ENCODE results near the gene ARHGAP23. TPM values are rescaled to one million over a fixed set of nuclear protein-coding genes. Genes with fewer than 3 reads are reported as not detected.

The ARHGAP23 gene
- total RNA-seq, 2 experiments from 2014 or later, result 0.40 to 0.47 TPM

GRCh38 chr17:38557396-38557795, 129.1 kb downstream of the ARHGAP23 start:
- no peak overlapping the region for H3K27ac Mint-ChIP-seq
- ChIA-PET POLR2A (interaction anchor here (1.4 kb wide), 1 partner anchor 35 kb away, joined by 3 read pairs; no protein-coding TSS in a partner anchor), CTCF (interaction anchor here (0.6 to 10.4 kb wide), 41 partner anchors 8 to 713 kb away, joined by 3 to 251 read pairs (median 8); partner anchors contain the start of genes CISD3, MLLT6 and SRCIN1)
- no peak overlapping the region for H3K4me3 Mint-ChIP-seq
- TF ChIP-seq, protein P1, sequence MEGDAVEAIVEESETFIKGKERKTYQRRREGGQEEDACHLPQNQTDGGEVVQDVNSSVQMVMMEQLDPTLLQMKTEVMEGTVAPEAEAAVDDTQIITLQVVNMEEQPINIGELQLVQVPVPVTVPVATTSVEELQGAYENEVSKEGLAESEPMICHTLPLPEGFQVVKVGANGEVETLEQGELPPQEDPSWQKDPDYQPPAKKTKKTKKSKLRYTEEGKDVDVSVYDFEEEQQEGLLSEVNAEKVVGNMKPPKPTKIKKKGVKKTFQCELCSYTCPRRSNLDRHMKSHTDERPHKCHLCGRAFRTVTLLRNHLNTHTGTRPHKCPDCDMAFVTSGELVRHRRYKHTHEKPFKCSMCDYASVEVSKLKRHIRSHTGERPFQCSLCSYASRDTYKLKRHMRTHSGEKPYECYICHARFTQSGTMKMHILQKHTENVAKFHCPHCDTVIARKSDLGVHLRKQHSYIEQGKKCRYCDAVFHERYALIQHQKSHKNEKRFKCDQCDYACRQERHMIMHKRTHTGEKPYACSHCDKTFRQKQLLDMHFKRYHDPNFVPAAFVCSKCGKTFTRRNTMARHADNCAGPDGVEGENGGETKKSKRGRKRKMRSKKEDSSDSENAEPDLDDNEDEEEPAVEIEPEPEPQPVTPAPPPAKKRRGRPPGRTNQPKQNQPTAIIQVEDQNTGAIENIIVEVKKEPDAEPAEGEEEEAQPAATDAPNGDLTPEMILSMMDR (IDR thresholded peaks at IDR 0.05), result no peak
- no peaks in the 10 kb centered on the region for H3K9me3 Mint-ChIP-seq
- DNase-seq, result no peak
- no peaks in the 10 kb centered on the region for H3K36me3 Mint-ChIP-seq (ENCODE audit: low read depth)
- intact Hi-C loops (cut with micrococcal nuclease), result loop anchor here (10.0 kb wide), 1 partner anchor 107 kb away; no protein-coding TSS in a partner anchor
- no peak for ATAC-seq
- peaks cover 23% of the 10 kb centered on the region for H3K4me1 Mint-ChIP-seq (ENCODE audit: low read depth)
- peaks cover 25% of the 10 kb centered on the region for H3K27me3 Mint-ChIP-seq

GRCh38 chr17:38557836-38558727, 129.8 kb downstream of the ARHGAP23 start:
- ATAC-seq (peak; percentile 87), DNase-seq (peak; percentile 92)
- peak overlapping the region; percentile 75 for H3K4me3 Mint-ChIP-seq
- TF ChIP-seq, protein P1 (IDR thresholded peaks at IDR 0.05), result peak; percentile 89
- ChIA-PET CTCF (interaction anchor here (0.5 to 10.4 kb wide), 49 partner anchors 8 to 714 kb away, joined by 3 to 251 read pairs (median 5); partner anchors contain the start of genes CISD3, MLLT6 and SRCIN1), POLR2A (interaction anchor here (1.1 to 1.8 kb wide), 7 partner anchors 16 to 171 kb away, joined by 3 to 7 read pairs (median 3); partner anchors contain the start of gene EPOP)
- peaks cover 30% of the 10 kb centered on the region for H3K27me3 Mint-ChIP-seq
- no peak overlapping the region for H3K27ac Mint-ChIP-seq
- no peaks in the 10 kb centered on the region for H3K9me3 Mint-ChIP-seq
- intact Hi-C loops (cut with micrococcal nuclease), result loop anchor here (10.0 kb wide), 1 partner anchor 107 kb away; no protein-coding TSS in a partner anchor
- H3K36me3 Mint-ChIP-seq (ENCODE audit: low read depth), result no peaks in the 10 kb centered on the region
- peaks cover 25% of the 10 kb centered on the region for H3K4me1 Mint-ChIP-seq (ENCODE audit: low read depth)

- peaks cover 30% of the 10 kb centered on the region for H3K4me1 Mint-ChIP-seq (ENCODE audit: low read depth)
- H3K27ac Mint-ChIP-seq, result no peak overlapping the region
- no peak for DNase-seq
- peak; percentile 15 for ATAC-seq
- ChIA-PET CTCF (interaction anchor here (0.5 to 10.4 kb wide), 45 partner anchors 8 to 228 kb away, joined by 3 to 251 read pairs (median 6); partner anchors contain the start of genes CISD3, MLLT6 and SRCIN1), POLR2A (interaction anchor here (1.1 to 1.8 kb wide), 8 partner anchors 16 to 170 kb away, joined by 3 to 7 read pairs (median 4); partner anchors contain the start of gene EPOP)
- TF ChIP-seq, protein P1 (IDR thresholded peaks at IDR 0.05), result no peak
- H3K4me3 Mint-ChIP-seq, result peak overlapping the region; percentile 75
- no peaks in the 10 kb centered on the region for H3K9me3 Mint-ChIP-seq
- no peaks in the 10 kb centered on the region for H3K36me3 Mint-ChIP-seq (ENCODE audit: low read depth)
- peaks cover 36% of the 10 kb centered on the region for H3K27me3 Mint-ChIP-seq
- intact Hi-C loops (cut with micrococcal nuclease), result loop anchor here (10.0 kb wide), 1 partner anchor 106 kb away; no protein-coding TSS in a partner anchor
These were observed 130.4 kb downstream of the ARHGAP23 start for GRCh38 chr17:38558728-38559050.

- peaks cover 34% of the 10 kb centered on the region for H3K4me1 Mint-ChIP-seq (ENCODE audit: low read depth)
- H3K4me3 Mint-ChIP-seq, result peak overlapping the region; percentile 75
- intact Hi-C loops (cut with micrococcal nuclease), result loop anchor here (10.0 kb wide), 1 partner anchor 106 kb away; no protein-coding TSS in a partner anchor
- DNase-seq (peak; percentile 96), ATAC-seq (peak; percentile 75)
- no peaks in the 10 kb centered on the region for H3K36me3 Mint-ChIP-seq (ENCODE audit: low read depth)
- CTCF ChIA-PET, result interaction anchor here (0.7 to 10.4 kb wide), 29 partner anchors 7 to 210 kb away, joined by 3 to 251 read pairs (median 6); partner anchors contain the start of genes MLLT6 and SRCIN1
- peaks cover 41% of the 10 kb centered on the region for H3K27me3 Mint-ChIP-seq
- H3K27ac Mint-ChIP-seq, result peak overlapping the region; percentile 16
- no peaks in the 10 kb centered on the region for H3K9me3 Mint-ChIP-seq
- TF ChIP-seq, protein P1 (IDR thresholded peaks at IDR 0.05), result peak; percentile 34
- POLR2A ChIA-PET, result interaction anchor here (1.1 to 1.8 kb wide), 6 partner anchors 18 to 169 kb away, joined by 3 to 7 read pairs (median 4); no protein-coding TSS in a partner anchor
These were observed 131.0 kb downstream of the ARHGAP23 start for GRCh38 chr17:38559051-38559879.
